Panc1 (cell line): Measurements from ENCODE around the gene RNF111.

Experiments used
- POLR2AphosphoS5 ChIP-seq: IDR thresholded peaks from 2 replicates; pipeline ENCODE4 v1.6.1; 2012; ENCODE audit warnings: mild to moderate bottlenecking, low read depth, low read length, moderate library complexity
- REST ChIP-seq, 2 experiments: IDR thresholded peaks; 2 replicates each; pipeline ENCODE4 v1.6.1; 2011 to 2012; ENCODE audit warnings: low read depth in 2 of 2, control low read depth in 1 of 2, low read length in 1 of 2, mild to moderate bottlenecking in 1 of 2, moderate library complexity in 1 of 2; ENCODE audit not compliant: insufficient read depth in 1 of 2
- TF ChIP-seq, protein P1 (sequence below): fragments of 450-650 bp; IDR thresholded peaks from 2 replicates; pipeline ENCODE4 v1.5.1; 2017; ENCODE audit warnings: mild to moderate bottlenecking

DNA sequence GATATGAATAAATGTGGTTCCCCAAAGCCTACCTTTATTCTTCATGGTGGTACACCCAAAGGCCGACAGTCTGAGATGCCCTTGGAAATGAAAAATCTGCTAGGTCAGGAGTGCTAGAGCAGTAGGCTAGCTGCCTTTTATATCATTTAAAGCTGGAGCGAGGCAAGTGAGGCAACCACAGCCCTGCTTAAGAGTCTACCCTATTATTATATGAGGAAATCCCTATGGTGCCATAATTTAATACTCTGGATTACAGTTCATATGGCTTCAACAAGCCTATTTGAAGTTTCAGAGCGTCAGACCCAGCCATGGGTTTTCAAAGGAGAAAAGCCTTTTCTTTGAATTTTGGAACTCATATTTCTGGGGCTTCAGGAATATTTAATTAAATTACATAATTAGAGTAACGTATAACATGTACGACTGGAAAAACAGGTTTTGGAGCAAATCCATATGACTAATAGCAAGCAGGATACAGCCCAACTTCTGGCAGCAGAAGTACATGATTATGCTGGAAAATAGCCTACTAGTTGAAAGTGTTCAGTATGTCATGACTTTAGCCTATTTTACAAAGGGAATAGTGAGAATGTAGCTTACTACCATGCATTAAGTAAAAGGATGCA is 36.0 kb upstream of the RNF111 start:
- TF ChIP-seq, protein P1, sequence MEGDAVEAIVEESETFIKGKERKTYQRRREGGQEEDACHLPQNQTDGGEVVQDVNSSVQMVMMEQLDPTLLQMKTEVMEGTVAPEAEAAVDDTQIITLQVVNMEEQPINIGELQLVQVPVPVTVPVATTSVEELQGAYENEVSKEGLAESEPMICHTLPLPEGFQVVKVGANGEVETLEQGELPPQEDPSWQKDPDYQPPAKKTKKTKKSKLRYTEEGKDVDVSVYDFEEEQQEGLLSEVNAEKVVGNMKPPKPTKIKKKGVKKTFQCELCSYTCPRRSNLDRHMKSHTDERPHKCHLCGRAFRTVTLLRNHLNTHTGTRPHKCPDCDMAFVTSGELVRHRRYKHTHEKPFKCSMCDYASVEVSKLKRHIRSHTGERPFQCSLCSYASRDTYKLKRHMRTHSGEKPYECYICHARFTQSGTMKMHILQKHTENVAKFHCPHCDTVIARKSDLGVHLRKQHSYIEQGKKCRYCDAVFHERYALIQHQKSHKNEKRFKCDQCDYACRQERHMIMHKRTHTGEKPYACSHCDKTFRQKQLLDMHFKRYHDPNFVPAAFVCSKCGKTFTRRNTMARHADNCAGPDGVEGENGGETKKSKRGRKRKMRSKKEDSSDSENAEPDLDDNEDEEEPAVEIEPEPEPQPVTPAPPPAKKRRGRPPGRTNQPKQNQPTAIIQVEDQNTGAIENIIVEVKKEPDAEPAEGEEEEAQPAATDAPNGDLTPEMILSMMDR = no peak
- no peak for TF ChIP-seq REST (IDR thresholded peaks at IDR 0.05; ENCODE audit: insufficient read depth in 1 of 2, low read depth in 2 of 2, low read length in 1 of 2)
- TF ChIP-seq POLR2AphosphoS5 = no peak
